H1 (cell line): ENCODE results near the gene SMARCAL1. TPM values are rescaled to one million over a fixed set of nuclear protein-coding genes. Genes with fewer than 3 reads are reported as not detected.

ENCODE experiments used
- CTCF ChIA-PET: fragments of 300-600 bp; sonication (Branson Sonifier 250); formaldehyde crosslinking; loops from one replicate; lab custom pipeline; 2021; ENCODE audit not compliant: partially characterized antibody; lab: Charles Lee
- POLR2A ChIA-PET: fragments of 300-600 bp; sonication (Branson Sonifier 250); formaldehyde crosslinking; loops from one replicate; lab custom pipeline; 2021; ENCODE audit warnings: inconsistent platforms; ENCODE audit not compliant: partially characterized antibody; lab: Charles Lee
- DNase-seq, 2 experiments: peaks; one replicate each; pipeline versions ENCODE4 v3.0.0 to v3.0.0-alpha.2; 2010 to 2022; ENCODE audit warnings: low spot score in 2 of 2, low read depth in 1 of 2, mixed read lengths in 1 of 2
- FAIRE-seq: peaks from 2 replicates; lab custom pipeline; 2011; peaks lifted over from hg19 to GRCh38; lab: Jason Lieb, UNC
- H2AFZ ChIP-seq: 2 replicates; pipeline ENCODE4 v1.8.1; 2012; ENCODE audit warnings: low read length, inconsistent platforms
- H2AK5ac ChIP-seq: 2 replicates; pipeline ENCODE4 v1.6.1; 2013; ENCODE audit warnings: low read depth, low read length
- H2BK120ac ChIP-seq: replicated peaks from 2 replicates; pipeline ENCODE3; 2013; ENCODE audit warnings: low read depth, low read length, inconsistent platforms
- H2BK12ac ChIP-seq: 2 replicates; pipeline ENCODE4 v1.6.1; 2013; ENCODE audit warnings: low read depth, low read length
- H2BK15ac ChIP-seq: 2 replicates; pipeline ENCODE4 v1.6.1; 2013; ENCODE audit warnings: low read length
- H2BK20ac ChIP-seq: 2 replicates; pipeline ENCODE4 v1.6.1; 2013; ENCODE audit warnings: low read length
- H2BK5ac ChIP-seq: 2 replicates; pipeline ENCODE4 v1.6.1; 2013; ENCODE audit warnings: low read depth, low read length
- H3K14ac ChIP-seq: 2 replicates; pipeline ENCODE4 v1.6.1; 2013; ENCODE audit warnings: inconsistent platforms; ENCODE audit not compliant: insufficient read length
- H3K18ac ChIP-seq: 2 replicates; pipeline ENCODE4 v1.6.1; 2013; ENCODE audit warnings: low read length; ENCODE audit errors: extremely low read depth
- H3K23ac ChIP-seq: 2 replicates; pipeline ENCODE4 v1.6.1; 2013; ENCODE audit warnings: inconsistent platforms; ENCODE audit not compliant: insufficient read length
- H3K23me2 ChIP-seq: 2 replicates; pipeline ENCODE4 v1.6.1; 2013; ENCODE audit warnings: low read depth, low read length
- H3K27ac ChIP-seq: 2 replicates; pipeline ENCODE4 v1.6.1; 2011; ENCODE audit warnings: low read depth, low read length, inconsistent platforms
- H3K27me3 ChIP-seq, 4 experiments: replicated peaks in 1 of 4; 1 replicate in 1 of 4; 2 replicates in 3 of 4; pipeline versions ENCODE4 v1.6.1 to v1.8.1; 2011 to 2013; ENCODE audit warnings: low read length in 3 of 4, mild to moderate bottlenecking in 3 of 4, inconsistent platforms in 2 of 4, mixed read lengths in 2 of 4, moderate library complexity in 1 of 4; ENCODE audit not compliant: control insufficient read depth in 3 of 4, insufficient read depth in 3 of 4; ENCODE audit errors: extremely low read depth in 1 of 4
- H3K36me3 ChIP-seq, 4 experiments: 2 replicates each; pipeline versions ENCODE4 v1.6.1 to v1.8.1; 2011 to 2013; ENCODE audit warnings: mild to moderate bottlenecking in 4 of 4, low read length in 3 of 4, moderate library complexity in 2 of 4, control low read depth in 1 of 4, inconsistent platforms in 1 of 4; ENCODE audit not compliant: insufficient read depth in 4 of 4, control insufficient read depth in 2 of 4
- H3K4ac ChIP-seq: replicated peaks from 2 replicates; pipeline ENCODE3; 2013; ENCODE audit warnings: low read length, low read depth, mixed read lengths, inconsistent platforms; ENCODE audit not compliant: insufficient read length
- H3K4me1 ChIP-seq, 4 experiments: replicated peaks in 1 of 4; 1 replicate in 1 of 4; 2 replicates in 3 of 4; pipeline versions ENCODE4 v1.6.1 to v1.8.1; 2011 to 2013; ENCODE audit warnings: low read length in 3 of 4, inconsistent platforms in 2 of 4, mixed read lengths in 1 of 4; ENCODE audit not compliant: insufficient read depth in 4 of 4, control insufficient read depth in 3 of 4
- H3K4me2 ChIP-seq, 2 experiments: 2 replicates each; pipeline versions ENCODE4 v1.6.1 to v1.8.1; 2011 to 2013; ENCODE audit warnings: low read depth in 2 of 2, low read length in 2 of 2, control low read depth in 1 of 2, inconsistent platforms in 1 of 2, mild to moderate bottlenecking in 1 of 2; ENCODE audit not compliant: insufficient read depth in 1 of 2
- H3K4me3 ChIP-seq, 4 experiments: fragments of 200-600, 300-600 bp in 1 of 4; sonication (generic), shearing (Covaris generic), sonication (Bioruptor Twin) in 1 of 4; 2 replicates each; pipeline versions ENCODE4 v1.5.1 to v1.8.1; 2011 to 2016; ENCODE audit warnings: low read length in 4 of 4, low read depth in 3 of 4, control low read depth in 2 of 4, inconsistent platforms in 2 of 4, mild to moderate bottlenecking in 2 of 4, mixed read lengths in 1 of 4, moderate library complexity in 1 of 4; ENCODE audit not compliant: insufficient read depth in 2 of 4; ENCODE audit errors: extremely low read depth in 1 of 4
- H3K56ac ChIP-seq: replicated peaks from 2 replicates; pipeline ENCODE3; 2013; ENCODE audit warnings: low read depth, mild to moderate bottlenecking, mixed read lengths, low read length, inconsistent platforms; ENCODE audit not compliant: insufficient read length
- H3K79me1 ChIP-seq: 2 replicates; pipeline ENCODE4 v1.6.1; 2013; ENCODE audit warnings: low read depth, low read length, control low read depth
- H3K79me2 ChIP-seq, 2 experiments: 2 replicates each; pipeline versions ENCODE4 v1.6.1 to v1.8.1; 2012 to 2013; ENCODE audit warnings: low read length in 2 of 2, mild to moderate bottlenecking in 2 of 2, inconsistent platforms in 1 of 2; ENCODE audit not compliant: insufficient read depth in 2 of 2, control insufficient read depth in 1 of 2
- H3K9ac ChIP-seq, 4 experiments: replicated peaks in 1 of 4; 1 replicate in 1 of 4; 2 replicates in 3 of 4; pipeline versions ENCODE4 v1.6.1 to v1.8.1; 2011 to 2013; ENCODE audit warnings: low read depth in 3 of 4, low read length in 3 of 4, control low read depth in 2 of 4, mild to moderate bottlenecking in 2 of 4, moderate library complexity in 2 of 4, inconsistent platforms in 1 of 4; ENCODE audit errors: extremely low read depth in 1 of 4
- H3K9me3 ChIP-seq, 2 experiments: 2 replicates each; pipeline versions ENCODE4 v1.6.1 to v1.8.1; 2012 to 2013; ENCODE audit warnings: mild to moderate bottlenecking in 2 of 2, moderate library complexity in 2 of 2, control low read depth in 1 of 2, inconsistent platforms in 1 of 2, low read depth in 1 of 2, low read length in 1 of 2, mixed read lengths in 1 of 2; ENCODE audit not compliant: insufficient read depth in 2 of 2
- H4K20me1 ChIP-seq, 2 experiments: replicated peaks in 1 of 2; 2 replicates each; pipeline versions ENCODE3 to v1.8.1; 2011 to 2013; ENCODE audit warnings: inconsistent platforms in 2 of 2, low read length in 2 of 2, mild to moderate bottlenecking in 1 of 2; ENCODE audit not compliant: insufficient read depth in 2 of 2, control insufficient read depth in 1 of 2
- H4K5ac ChIP-seq: 2 replicates; pipeline ENCODE4 v1.6.1; 2013; ENCODE audit warnings: low read length, low read depth, mixed read lengths, inconsistent platforms; ENCODE audit not compliant: insufficient read length
- H4K8ac ChIP-seq: 2 replicates; pipeline ENCODE4 v1.8.0; 2013; ENCODE audit warnings: mild to moderate bottlenecking, moderate library complexity, low read length, inconsistent platforms; ENCODE audit not compliant: insufficient read depth; ENCODE audit errors: extremely low read depth
- H4K91ac ChIP-seq: replicated peaks from 2 replicates; pipeline ENCODE3; 2013; ENCODE audit warnings: low read length, mixed read lengths, inconsistent platforms; ENCODE audit not compliant: insufficient read length
- POLR2A ChIP-seq, 2 experiments: IDR thresholded peaks; 1 replicate in 1 of 2; 2 replicates in 1 of 2; pipeline ENCODE4 v1.6.1; 2011; ENCODE audit warnings: low read depth in 2 of 2, low read length in 2 of 2, mild to moderate bottlenecking in 2 of 2; ENCODE audit errors: control extremely low read depth in 1 of 2
- POLR2AphosphoS5 ChIP-seq: IDR thresholded peaks from 2 replicates; pipeline ENCODE4 v1.6.1; 2011; ENCODE audit warnings: low read depth, low read length
- RFX5 ChIP-seq: IDR thresholded peaks from 2 replicates; pipeline ENCODE4 v1.6.1; 2011; ENCODE audit warnings: low read depth, low read length, improper control_type of control experiment, borderline replicate concordance
- WGBS, 2 experiments: shearing (Covaris generic) in 1 of 2; methylation state at CpG; one replicate each; pipeline versions ENCODE4 v1.1.6 to v1.1.7; 2013 to 2015; ENCODE audit warnings: low lambda C conversion rate in 2 of 2, mixed read lengths in 2 of 2, inconsistent platforms in 1 of 2, low coverage in 1 of 2, missing lambda C conversion rate in 1 of 2; ENCODE audit not compliant: insufficient replicate concordance in 2 of 2, insufficient coverage in 1 of 2, insufficient read length in 1 of 2; ENCODE audit errors: extremely low coverage in 1 of 2, missing lambda C conversion rate in 1 of 2; 5-methylcytosine and 5-hydroxymethylcytosine counted together
- polyA plus RNA-seq, 7 experiments: library from polyadenylated mRNA; depleted of rRNA in 3 of 7; stranded (reverse) in 5 of 7; unstranded in 2 of 7; fragments of >200 nt in 5 of 7; fragments of 200-250 nt in 2 of 7; gene quantifications; 1 replicate in 5 of 7; 2 replicates in 1 of 7; 4 replicates in 1 of 7; pipeline versions ENCODE4 v1.2.1 to v1.2.3, GENCODE V29; 2011 to 2013; ENCODE audit warnings: missing spikeins in 2 of 7, mixed read lengths in 2 of 7
- total RNA-seq: library from RNA; stranded (reverse); fragmentation: NEBNext Ultra II Directional; extraction: Animal tissue kit (Norgen Biotek cat#: 25700); gene quantifications from 2 replicates; pipeline ENCODE4 v1.2.1, GENCODE V29; 2021

Gene SMARCAL1
- total and polyA plus RNA-seq, 2 of the 8 experiments (the other 6 are each of a cell fraction or from before 2014, with no cell fraction given), result 17.6 to 17.9 TPM

DNA sequence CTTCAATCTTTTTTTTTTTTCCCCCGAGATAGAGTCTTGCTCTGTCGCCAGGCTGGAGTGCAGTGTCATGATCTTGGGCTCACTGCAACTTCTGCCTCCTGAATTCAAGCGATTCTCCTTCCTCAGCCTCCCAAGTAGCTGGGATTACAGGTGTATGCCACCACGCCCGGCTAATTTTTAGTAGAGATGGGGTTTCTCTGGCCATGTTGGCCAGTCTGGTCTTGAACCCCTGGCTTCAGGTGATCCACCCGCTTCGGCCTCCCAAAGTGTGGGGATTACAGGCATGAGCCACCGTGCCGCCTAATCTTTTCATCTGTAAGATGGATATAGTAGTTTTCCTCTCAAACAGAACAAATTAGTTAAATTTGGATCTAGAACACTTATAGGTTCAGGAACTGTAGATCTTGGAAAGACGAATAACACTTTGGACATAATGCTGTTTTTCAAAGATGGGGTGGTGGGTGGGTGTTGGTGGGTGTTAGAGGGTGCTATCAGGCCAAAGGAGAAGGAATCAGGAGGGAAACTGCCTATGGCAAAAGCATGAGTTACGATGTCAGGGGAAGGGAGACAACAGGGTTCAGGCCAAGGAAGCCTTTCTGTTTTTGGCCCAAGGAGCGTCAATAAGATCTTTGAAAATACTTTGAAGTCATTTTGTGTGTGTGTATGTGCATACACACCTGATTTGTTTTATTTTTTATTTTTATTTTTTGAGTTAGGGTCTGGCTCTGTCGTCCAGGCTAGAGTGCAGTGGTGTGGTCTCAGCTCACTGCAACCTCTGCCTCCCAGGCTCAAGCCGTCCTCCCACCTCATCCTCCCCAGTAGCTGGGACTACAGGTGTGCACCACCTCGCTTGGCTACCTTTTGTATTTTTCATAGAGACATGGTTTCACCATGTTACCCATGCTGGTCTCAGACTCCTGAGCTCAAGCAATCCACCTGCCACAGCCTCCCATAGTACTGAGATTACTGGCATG lies 93.1 kb downstream of the SMARCAL1 start:
- Histone ChIP-seq H3K23me2 (no peaks in the 10 kb centered on the region), H2BK20ac (no peak overlapping the region), H3K4me3 (no peak overlapping the region), H3K36me3 (peaks cover 22 to 82% (median 46%) of the 10 kb centered on the region in 4 experiments), H3K27ac (no peak overlapping the region), H2BK5ac (no peak overlapping the region), H4K5ac (no peak overlapping the region), H4K91ac (no peak overlapping the region), H3K9me3 (no peaks in the 10 kb centered on the region), H2AFZ (no peak overlapping the region), H3K23ac (no peak overlapping the region), H2BK120ac (no peak overlapping the region), H4K20me1 (peaks cover 3 to 13% of the 10 kb centered on the region in 2 experiments), H3K79me2 (peaks cover 0 to 27% of the 10 kb centered on the region in 2 experiments; a peak in 3 of 4 replicates), H3K9ac (no peak overlapping the region), H3K18ac (no peak overlapping the region), H3K4ac (no peak overlapping the region), H2BK12ac (no peak overlapping the region), H3K56ac (no peak overlapping the region), H3K4me1 (peaks cover 0 to 2% (median 0%) of the 10 kb centered on the region in 4 experiments; a peak in 2 of 7 replicates), H3K79me1 (no peaks in the 10 kb centered on the region), H4K8ac (no peak overlapping the region), H3K4me2 (no peak overlapping the region), H3K27me3 (no peaks in the 10 kb centered on the region), H3K14ac (no peak overlapping the region), H2AK5ac (no peak overlapping the region), H2BK15ac (no peak overlapping the region)
- POLR2A ChIA-PET, result interaction anchor here (0.6 to 5.9 kb wide), 33 partner anchors 7 to 480 kb away, joined by 3 to 63 read pairs (median 3); partner anchors contain the start of genes RPL37A and SMARCAL1
- no peak for DNase-seq
- FAIRE-seq, result no peak
- TF ChIP-seq POLR2A (IDR thresholded peaks at IDR 0.05; ENCODE audit: control extremely low read depth in 1 of 2, low read depth in 2 of 2, low read length in 2 of 2) (peak in 1 of 2 experiments; percentile 82; a peak in 2 of 3 replicates), RFX5 (no peak), POLR2AphosphoS5 (peak; percentile 82)
- CTCF ChIA-PET, result interaction anchor here (1.1 kb wide), 2 partner anchors 12 to 13 kb away, joined by 3 to 5 read pairs; no protein-coding TSS in a partner anchor
- WGBS, 2 experiments, result 92% methylated on average over 15 of the region's 15 CpGs; no CpG with 5 or more reads in 1 of the 2 experiments
